ENCODE results near the gene STEAP2.
"Not testable (repeated sequence)": the region's sequence is repeated elsewhere in the genome, so short reads cannot be mapped to it uniquely, and the experiment has no call there.

STEAP2 gene

DNA sequence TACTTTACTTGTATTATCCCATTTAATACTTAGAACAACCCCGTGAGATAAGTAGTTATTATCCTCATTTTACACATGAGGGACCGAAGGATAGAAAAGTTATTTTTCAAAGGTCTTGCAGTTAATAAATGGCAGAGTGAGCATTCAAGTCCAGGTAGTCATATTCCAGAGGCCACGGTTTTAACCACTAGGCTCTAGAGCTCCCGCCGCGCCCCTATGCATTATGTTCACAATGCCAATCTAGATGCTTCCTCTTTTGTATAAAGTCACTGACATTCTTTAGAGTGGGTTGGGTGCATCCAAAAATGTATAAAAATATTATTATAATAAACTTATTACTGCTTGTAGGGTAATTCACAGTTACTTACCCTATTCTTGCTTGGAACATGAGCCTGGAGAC lies 22.0 kb downstream of the STEAP2 start:
- DNase-seq (ENCODE audit: low read depth, low spot score) = no peak

- no peak for DNase-seq (ENCODE audit: low read depth, low spot score)
Observed at GRCh38 chr7:90236721-90237289, 25.3 kb downstream of the STEAP2 start.

DNA sequence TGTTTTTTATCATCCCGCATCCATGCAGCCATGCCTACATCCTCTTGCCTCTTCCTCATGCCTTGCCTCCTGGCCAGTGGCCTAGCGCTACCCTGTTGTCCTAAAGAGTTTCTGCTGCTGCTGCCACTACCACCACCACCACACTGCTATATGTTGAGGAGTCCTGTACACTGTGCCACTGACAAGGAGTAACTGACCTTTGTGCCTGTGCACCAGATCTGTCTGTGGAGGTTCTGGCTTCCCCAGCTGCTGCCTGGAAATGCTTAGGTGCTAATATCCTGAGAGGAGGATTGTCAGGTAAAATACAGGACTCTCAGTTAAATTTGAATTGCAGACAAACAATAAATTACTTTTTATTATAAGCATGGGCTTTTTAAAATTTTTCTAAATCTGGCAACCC lies 26.5 kb downstream of the STEAP2 start:
- DNase-seq (ENCODE audit: low read depth, low spot score) = no peak

DNA sequence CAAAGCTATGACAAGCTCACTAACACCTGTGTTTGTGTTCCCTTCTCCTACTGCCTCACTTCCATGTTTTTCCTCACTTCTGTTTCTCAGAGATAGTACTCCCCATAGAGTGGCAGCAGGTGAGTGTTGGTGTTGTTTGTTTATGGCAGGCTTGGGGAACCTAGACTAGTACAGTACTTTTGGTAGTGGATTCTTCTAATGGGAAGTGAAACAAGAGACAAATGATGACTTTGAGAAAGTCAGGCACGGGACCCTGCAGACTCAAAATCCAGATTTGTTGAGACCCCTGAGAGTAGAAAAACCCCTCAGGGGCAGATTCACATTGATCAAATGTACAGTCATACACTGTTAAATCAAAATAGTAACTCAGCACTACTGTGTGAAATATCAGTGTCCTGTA lies 27.0 kb downstream of the STEAP2 start:
- DNase-seq (ENCODE audit: low read depth, low spot score) = no peak

DNA sequence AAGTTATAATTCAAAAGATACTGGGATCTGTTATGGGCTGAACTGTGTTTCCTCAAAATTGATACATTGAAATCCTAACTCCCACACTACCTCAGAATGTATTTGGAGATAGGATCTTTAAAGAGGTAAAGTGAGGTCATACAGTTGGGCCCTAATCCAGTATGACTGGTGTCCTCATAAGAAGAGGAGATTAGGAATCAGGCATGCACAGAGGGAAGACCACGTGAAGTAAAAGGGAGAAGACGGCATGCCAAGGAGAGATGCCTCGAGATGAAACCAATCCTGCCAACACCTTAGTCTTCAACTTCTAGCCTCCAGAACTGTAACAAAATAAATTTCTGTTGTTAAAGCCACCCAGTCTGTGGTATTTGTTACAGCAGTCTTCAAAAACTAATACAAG lies 27.5 kb downstream of the STEAP2 start:
- no peak for DNase-seq (ENCODE audit: low read depth, low spot score)

DNA sequence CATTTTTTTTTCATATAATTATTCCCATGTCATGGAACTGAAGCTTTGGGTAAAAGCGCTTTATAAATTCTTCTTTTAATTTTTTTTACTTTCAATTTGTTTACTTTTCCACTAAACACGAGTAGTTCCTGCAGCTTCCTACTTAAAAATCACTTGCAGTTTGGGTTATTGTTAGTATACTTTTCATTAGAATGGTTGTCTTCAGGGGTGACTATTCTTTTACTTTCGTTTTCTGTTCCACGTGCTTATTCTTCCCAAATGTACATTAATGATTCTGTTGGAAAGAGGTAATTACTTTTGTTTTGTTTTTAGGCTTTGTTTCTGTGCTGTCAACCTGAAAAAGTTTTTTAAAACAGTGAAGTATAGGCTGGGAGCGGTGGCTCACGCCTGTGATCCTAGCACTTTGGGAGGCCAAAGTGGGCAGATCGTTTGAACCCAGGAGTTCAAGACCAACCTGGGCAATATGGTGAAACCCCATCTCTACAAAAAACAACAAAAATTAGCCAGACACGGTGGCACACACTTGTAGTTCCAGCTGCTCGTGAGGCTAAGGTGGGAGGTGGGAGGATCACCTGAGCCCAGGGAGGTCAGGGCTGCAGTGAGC lies 28.2 kb downstream of the STEAP2 start:
- DNase-seq (ENCODE audit: low read depth, low spot score) = no peak

- no peak for DNase-seq (ENCODE audit: low read depth, low spot score)
Observed at GRCh38 chr7:90242369-90243168, 31.0 kb downstream of the STEAP2 start.

- DNase-seq (ENCODE audit: low read depth, low spot score) = no peak
Observed at GRCh38 chr7:90243556-90243955, 32.0 kb downstream of the STEAP2 start.

GRCh38 chr7:90244565-90244908 lies 33.0 kb downstream of the STEAP2 start:
- DNase-seq (ENCODE audit: low read depth, low spot score) = no peak

- peak; percentile 91 for DNase-seq (ENCODE audit: low read depth, low spot score)
Observed at GRCh38 chr7:90244909-90245851, 33.6 kb downstream of the STEAP2 start, which contains the start of gene CFAP69. Gene CFAP69, plus strand, starts transcription at chr7:90245174. Its CDS starts 251 bp downstream, at chr7:90245425.

GRCh38 chr7:90246171-90246570 lies 34.6 kb downstream of the STEAP2 start:
- peak; percentile 5 for DNase-seq (ENCODE audit: low read depth, low spot score)

DNA sequence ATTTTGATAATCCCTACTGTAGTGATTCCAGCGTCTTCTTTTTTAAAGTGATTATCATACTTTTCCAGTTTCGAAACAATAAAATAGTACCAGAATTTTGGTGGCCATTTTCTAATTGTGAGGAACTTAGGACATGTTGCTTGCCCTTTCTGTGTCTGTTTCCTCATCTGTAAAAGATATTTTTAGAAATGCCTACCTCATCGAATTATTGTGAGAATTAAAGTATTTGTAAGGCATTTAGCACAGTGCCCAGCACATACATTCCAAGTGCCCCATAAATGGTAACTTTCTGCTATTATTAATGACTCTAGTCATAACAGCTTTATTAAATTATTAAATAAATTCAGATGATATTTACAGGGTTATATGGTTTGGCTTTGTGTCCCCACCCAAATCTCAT lies 37.2 kb downstream of the STEAP2 start:
- DNase-seq (ENCODE audit: low read depth, low spot score) = no peak

- DNase-seq (ENCODE audit: low read depth, low spot score) = peak; percentile 46
Observed at GRCh38 chr7:90250601-90251303, 39.2 kb downstream of the STEAP2 start.

GRCh38 chr7:90251304-90251635 lies 39.7 kb downstream of the STEAP2 start:
- DNase-seq (ENCODE audit: low read depth, low spot score) = no peak

DNA sequence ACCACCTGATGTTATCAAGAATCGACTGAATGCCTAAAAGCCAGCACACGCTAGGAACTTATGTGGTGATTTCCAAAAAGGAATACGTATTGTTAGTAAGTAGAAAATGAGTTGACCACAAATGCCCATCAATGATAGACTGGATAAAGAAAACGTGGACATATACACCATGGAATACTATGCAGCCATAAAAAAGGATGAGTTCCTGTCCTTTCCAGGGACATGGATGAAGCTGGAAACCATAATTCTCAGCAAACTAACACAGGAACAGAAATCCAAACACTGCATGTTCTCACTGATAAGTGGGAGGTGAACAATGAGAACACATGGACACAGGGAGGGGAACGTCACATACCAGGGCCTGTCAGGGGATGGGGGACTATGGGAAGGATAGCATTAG lies 44.5 kb downstream of the STEAP2 start:
- DNase-seq (ENCODE audit: low read depth, low spot score) = not testable (repeated sequence)

DNA sequence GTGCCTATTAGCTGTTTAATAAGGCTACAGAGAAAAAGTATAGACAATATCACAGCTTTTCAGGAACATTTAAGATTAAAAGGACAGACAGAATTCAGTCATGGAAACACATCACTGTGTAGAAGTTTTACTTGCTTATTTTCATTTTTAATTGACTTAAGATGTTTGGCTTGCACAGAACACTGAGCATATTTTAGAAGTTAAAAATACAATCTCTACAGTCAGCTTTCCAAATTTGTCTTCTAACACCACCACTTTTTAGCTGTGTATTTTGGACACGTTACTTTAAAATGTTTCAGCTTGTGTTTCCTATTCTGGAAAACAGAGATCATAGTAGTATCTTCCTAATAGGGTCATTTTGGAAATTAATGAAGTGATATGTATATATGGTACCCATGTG lies 45.2 kb downstream of the STEAP2 start:
- DNase-seq (ENCODE audit: low read depth, low spot score) = no peak

GRCh38 chr7:90261441-90261840 lies 49.9 kb downstream of the STEAP2 start:
- DNase-seq (ENCODE audit: low read depth, low spot score) = no peak

DNA sequence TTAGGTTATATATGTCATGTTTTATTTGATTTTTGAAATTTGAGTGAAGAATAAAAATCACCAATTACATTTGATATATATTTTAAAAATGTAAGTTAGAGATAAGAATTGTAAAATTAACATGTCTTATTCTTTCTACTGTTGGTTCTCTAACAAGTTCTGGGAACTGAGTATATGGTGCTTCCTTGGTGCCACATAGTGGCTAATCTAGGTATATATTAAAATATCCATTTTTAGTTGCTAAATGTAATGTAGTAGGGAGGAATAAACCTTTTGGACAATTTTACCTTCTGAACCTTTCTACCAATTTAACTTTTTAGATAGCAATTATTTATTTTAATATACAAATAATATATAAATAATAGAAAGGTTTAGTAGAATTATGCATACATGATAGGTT lies 50.9 kb downstream of the STEAP2 start:
- peak; percentile 40 for DNase-seq (ENCODE audit: low read depth, low spot score)

DNA sequence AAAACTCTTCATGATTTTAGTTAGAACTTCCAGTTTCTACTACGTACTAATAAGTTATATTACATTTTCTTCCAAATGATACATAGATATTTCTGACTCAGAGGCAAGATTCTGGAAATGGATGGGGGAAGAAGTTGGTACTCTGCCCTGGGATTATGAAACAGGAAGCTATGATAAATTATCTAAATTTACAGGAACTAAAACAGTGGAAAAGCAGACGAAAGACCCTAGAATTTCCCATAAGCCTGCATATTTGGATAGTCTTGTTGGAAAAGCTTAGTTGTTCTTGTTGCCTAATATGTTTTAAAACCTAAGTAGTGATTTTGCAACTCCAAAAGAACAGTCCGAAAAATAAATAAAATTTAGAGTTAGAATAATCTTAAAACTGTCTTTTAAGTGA lies 55.3 kb downstream of the STEAP2 start:
- no peak for DNase-seq (ENCODE audit: low read depth, low spot score)

- no peak for DNase-seq (ENCODE audit: low read depth, low spot score)
Observed at GRCh38 chr7:90267263-90267858, 55.8 kb downstream of the STEAP2 start.

GRCh38 chr7:90269163-90269562 lies 57.6 kb downstream of the STEAP2 start:
- DNase-seq (ENCODE audit: low read depth, low spot score) = no peak

All from astrocyte of the hippocampus (primary cell).